Esophagus (tissue), 2 donors: ENCODE data around the gene SNCB. TPM values are rescaled to one million over a fixed set of nuclear protein-coding genes. Genes with fewer than 3 reads are reported as not detected.

Experiments used
- H3K27ac ChIP-seq, 2 donors: one replicate each; pipeline ENCODE4 v1.5.1; 2013; ENCODE audit warnings: low read depth in 2 of 2, mild to moderate bottlenecking in 2 of 2, inconsistent platforms in 1 of 2, low read length in 1 of 2, moderate library complexity in 1 of 2
- H3K27me3 ChIP-seq, 2 donors: one replicate each; pipeline ENCODE4 v1.6.1; 2013; ENCODE audit warnings: low read length in 2 of 2, control low read depth in 1 of 2, mild to moderate bottlenecking in 1 of 2; ENCODE audit not compliant: insufficient read depth in 2 of 2, control insufficient read depth in 1 of 2
- H3K36me3 ChIP-seq, 2 donors: one replicate each; pipeline ENCODE4 v1.6.1; 2013; ENCODE audit warnings: low read length in 1 of 2; ENCODE audit not compliant: control insufficient read depth in 2 of 2, insufficient read depth in 2 of 2
- H3K4me1 ChIP-seq, 2 donors: one replicate each; pipeline ENCODE4 v1.6.1; 2013; ENCODE audit warnings: low read length in 1 of 2; ENCODE audit not compliant: control insufficient read depth in 2 of 2, insufficient read depth in 2 of 2
- H3K4me3 ChIP-seq, 2 donors: one replicate each; pipeline ENCODE4 v1.5.1; 2013; ENCODE audit warnings: low read length in 2 of 2, mild to moderate bottlenecking in 2 of 2, low read depth in 1 of 2, moderate library complexity in 1 of 2
- H3K9me3 ChIP-seq, 2 donors: one replicate each; pipeline ENCODE4 v1.6.1; 2013; ENCODE audit warnings: mild to moderate bottlenecking in 2 of 2, low read depth in 1 of 2, low read length in 1 of 2, moderate library complexity in 1 of 2; ENCODE audit not compliant: control insufficient read depth in 2 of 2, insufficient read depth in 1 of 2
- WGBS, 2 donors: extraction: QIAGEN DNeasy Blood & Tissue Kit; methylation state at CpG; one replicate each; pipeline ENCODE4 v1.1.7; 2013; 5-methylcytosine and 5-hydroxymethylcytosine counted together
- polyA plus RNA-seq, 2 donors: library from polyadenylated mRNA; stranded (reverse); fragments of 200-250 nt; gene quantifications; one replicate each; pipeline ENCODE4 v1.2.3, GENCODE V29; 2013
- donor health status: healthy with polysubstance abuse.
- donor health status: Bipolar disorder and iron deficiency.

SNCB gene
- polyA plus RNA-seq, 2 donors, result not detected

DNA sequence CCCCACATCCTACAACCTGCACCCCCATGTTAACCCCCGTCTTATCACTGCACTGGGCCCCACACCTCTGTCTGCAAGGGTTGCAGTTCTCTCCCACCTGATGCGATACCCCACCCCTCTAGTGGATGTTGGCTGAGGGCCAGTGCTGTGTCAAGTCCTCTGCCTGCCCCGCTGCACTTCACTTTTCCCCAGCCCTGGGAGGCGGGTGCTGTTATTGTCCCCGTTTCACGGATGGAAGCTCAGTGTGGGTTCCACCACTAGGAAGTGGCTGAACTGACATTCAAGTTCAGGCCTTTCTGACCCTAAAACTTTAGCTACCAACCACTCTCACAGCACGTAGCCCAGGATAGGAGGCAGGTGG is 3.5 kb downstream of the SNCB start:
- WGBS, 2 donors, result 35 to 38% methylated on average over 7 of the region's 7 CpGs
- peaks cover 0 to 7% of the 10 kb centered on the region in 2 donors for H3K27me3 ChIP-seq

DNA sequence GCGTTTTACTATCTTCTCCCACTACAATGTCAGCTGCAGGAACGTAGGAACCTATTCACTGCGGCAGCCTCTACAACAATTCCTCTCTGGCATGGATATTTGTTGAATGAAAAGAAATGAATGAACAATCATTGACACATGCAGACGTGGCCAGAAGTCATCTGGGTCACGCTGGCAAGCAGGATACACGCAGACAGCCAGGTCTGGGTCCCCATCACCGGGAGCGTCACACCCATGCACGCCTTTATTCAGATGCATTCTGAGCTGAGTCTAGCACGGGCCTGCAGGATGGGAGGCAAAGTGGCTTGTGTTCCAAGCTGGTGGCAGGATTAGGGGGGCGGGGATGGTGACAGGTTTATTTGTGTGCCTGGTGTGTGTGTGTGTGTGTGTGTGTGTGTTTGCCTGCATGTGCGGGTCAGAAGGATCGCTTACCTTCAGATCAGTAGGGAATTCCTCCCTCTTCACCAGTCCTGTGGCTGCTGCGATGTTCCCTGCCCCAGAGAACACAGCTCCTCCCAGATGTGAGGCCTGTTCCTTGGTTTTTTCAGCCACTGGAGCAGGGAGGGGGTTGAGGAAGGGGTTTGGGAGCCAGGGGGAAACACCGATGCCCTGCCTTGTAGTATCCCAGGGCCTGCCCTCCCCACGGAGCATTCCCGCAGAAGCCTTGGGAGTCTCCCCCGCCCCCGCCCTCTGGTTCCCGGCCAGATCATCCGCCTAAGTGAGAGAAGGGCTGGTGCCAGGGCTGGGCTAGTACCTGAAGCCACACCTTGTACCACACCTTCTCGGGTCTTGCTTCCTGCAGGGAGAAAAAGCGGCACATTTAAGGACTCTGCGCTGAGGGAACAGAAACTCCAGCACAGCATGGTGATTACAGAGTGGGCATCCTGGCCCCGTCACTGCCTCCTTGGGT is 4.1 kb downstream of the SNCB start:
- H3K27me3 ChIP-seq, result peaks cover 0 to 7% of the 10 kb centered on the region in 2 donors
- no peaks in the 10 kb centered on the region for H3K9me3 ChIP-seq
- H3K36me3 ChIP-seq, result no peaks in the 10 kb centered on the region
- no peak overlapping the region for H3K27ac ChIP-seq
- peaks cover 12 to 16% of the 10 kb centered on the region in 2 donors for H3K4me1 ChIP-seq
- no peak overlapping the region for H3K4me3 ChIP-seq
- 36 to 40% methylated on average over 25 of the region's 25 CpGs for WGBS, 2 donors

More for the DNA sequence above, 3.5 kb downstream of the SNCB start:
- peaks cover 12 to 16% of the 10 kb centered on the region in 2 donors for H3K4me1 ChIP-seq
- no peak overlapping the region for H3K27ac ChIP-seq
- H3K36me3 ChIP-seq, result no peaks in the 10 kb centered on the region
- no peaks in the 10 kb centered on the region for H3K9me3 ChIP-seq
- H3K4me3 ChIP-seq, result no peak overlapping the region

DNA sequence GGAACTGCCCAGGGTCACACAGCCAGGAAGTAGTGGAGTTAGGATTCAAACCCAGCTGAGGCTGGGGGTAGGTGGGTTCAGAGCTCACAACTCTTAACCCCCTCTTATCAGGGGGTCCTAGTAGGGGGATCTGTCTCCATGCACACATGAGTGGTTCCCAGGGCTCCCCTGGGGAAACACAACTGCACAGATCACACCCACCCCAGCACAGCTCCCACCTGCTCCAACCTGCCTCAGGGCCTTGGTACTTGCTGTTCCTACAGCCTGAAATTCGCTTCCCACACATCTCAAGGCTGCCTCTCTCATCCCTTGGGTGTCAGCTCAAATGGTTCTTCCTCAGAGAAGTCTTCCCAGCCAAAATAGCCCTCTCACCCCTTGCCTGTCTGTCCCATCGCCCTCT is 4.8 kb downstream of the SNCB start:
- WGBS, 2 donors, result 63 to 66% methylated on average over 2 of the region's 2 CpGs
- no peaks in the 10 kb centered on the region for H3K36me3 ChIP-seq
- H3K4me1 ChIP-seq, result peaks cover 12% of the 10 kb centered on the region in 2 donors
- no peak overlapping the region for H3K27ac ChIP-seq
- H3K9me3 ChIP-seq, result no peaks in the 10 kb centered on the region
- peaks cover 0 to 9% of the 10 kb centered on the region in 2 donors for H3K27me3 ChIP-seq
- H3K4me3 ChIP-seq, result no peak overlapping the region

- Histone ChIP-seq H3K27ac (no peak overlapping the region), H3K4me1 (peaks cover 9 to 10% of the 10 kb centered on the region in 2 donors), H3K9me3 (no peaks in the 10 kb centered on the region), H3K36me3 (no peaks in the 10 kb centered on the region), H3K4me3 (no peak overlapping the region), H3K27me3 (peaks cover 0 to 14% of the 10 kb centered on the region in 2 donors)
- 65 to 66% methylated on average over 9 of the region's 9 CpGs for WGBS, 2 donors
Measured at GRCh38 chr5:176624938-176625337, 5.4 kb downstream of the SNCB start.

- Histone ChIP-seq H3K36me3 (no peaks in the 10 kb centered on the region), H3K4me1 (peaks cover 9 to 12% of the 10 kb centered on the region in 2 donors), H3K27me3 (peaks cover 0 to 22% of the 10 kb centered on the region in 2 donors), H3K4me3 (no peak overlapping the region), H3K27ac (no peak overlapping the region), H3K9me3 (peaks cover 0 to 7% of the 10 kb centered on the region in 2 donors)
- 68 to 73% methylated on average over 4 of the region's 4 CpGs for WGBS, 2 donors
Measured at GRCh38 chr5:176624142-176624541, 6.2 kb downstream of the SNCB start.

- WGBS, 2 donors, result 55 to 58% methylated on average over 13 of the region's 13 CpGs
- Histone ChIP-seq H3K36me3 (no peaks in the 10 kb centered on the region), H3K4me3 (no peak overlapping the region)
Measured at GRCh38 chr5:176621661-176622079, 8.7 kb downstream of the SNCB start.

GRCh38 chr5:176620333-176620981 is 9.9 kb downstream of the SNCB start:
- H3K27me3 ChIP-seq, result peaks cover 0 to 26% of the 10 kb centered on the region in 2 donors
- 5 to 7% methylated on average over 32 of the region's 32 CpGs for WGBS, 2 donors
- no peak overlapping the region for H3K27ac ChIP-seq
- H3K4me1 ChIP-seq, result peaks cover 9 to 13% of the 10 kb centered on the region in 2 donors
- no peak overlapping the region for H3K4me3 ChIP-seq
- H3K36me3 ChIP-seq, result no peaks in the 10 kb centered on the region
- peaks cover 0 to 9% of the 10 kb centered on the region in 2 donors for H3K9me3 ChIP-seq

More at GRCh38 chr5:176621661-176622079, 8.7 kb downstream of the SNCB start:
- H3K27ac ChIP-seq, result no peak overlapping the region
- peaks cover 10 to 13% of the 10 kb centered on the region in 2 donors for H3K4me1 ChIP-seq
- H3K27me3 ChIP-seq, result peaks cover 0 to 28% of the 10 kb centered on the region in 2 donors
- peaks cover 0 to 9% of the 10 kb centered on the region in 2 donors for H3K9me3 ChIP-seq

DNA sequence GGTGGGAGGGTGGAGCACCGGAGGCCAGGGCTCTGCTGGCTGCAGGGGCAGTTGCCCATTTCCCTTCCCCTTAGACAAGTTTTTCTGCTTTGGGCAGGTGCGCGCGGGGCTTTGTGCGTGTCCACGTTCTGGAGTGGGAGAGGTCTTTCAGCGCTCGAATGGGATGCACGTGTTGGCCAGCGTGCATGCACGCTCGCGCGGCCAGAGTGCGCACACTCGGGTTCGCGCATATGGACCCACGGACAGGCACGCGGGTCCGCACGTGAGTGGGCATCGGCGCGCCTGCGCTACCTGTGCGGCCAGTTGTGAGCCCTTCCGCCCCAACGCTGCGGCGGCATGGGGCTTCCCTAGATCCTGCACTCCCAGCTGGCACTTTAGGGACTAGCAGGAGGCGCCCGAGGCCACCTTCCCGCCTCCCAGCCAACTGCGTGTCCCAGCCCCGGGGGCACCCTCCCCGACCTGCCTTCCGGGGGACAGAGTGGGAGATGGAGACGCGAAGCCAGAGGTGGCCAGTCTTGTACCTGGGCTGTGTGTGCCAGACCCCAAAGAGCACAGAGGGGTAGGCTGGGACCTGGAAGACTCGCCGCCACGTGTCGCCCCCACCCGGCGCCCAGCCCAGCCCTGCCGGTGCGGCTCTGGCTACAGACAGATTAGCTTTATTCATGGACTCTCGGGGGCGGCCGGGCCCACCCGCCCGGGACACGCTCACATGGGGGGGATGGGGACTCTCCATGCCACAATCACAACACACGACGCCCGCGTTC is 10.6 kb downstream of the SNCB start:
- WGBS, 2 donors, result 12 to 17% methylated on average over 59 of the region's 59 CpGs
- Histone ChIP-seq H3K27ac (no peak overlapping the region), H3K36me3 (no peaks in the 10 kb centered on the region), H3K27me3 (peaks cover 0 to 26% of the 10 kb centered on the region in 2 donors), H3K9me3 (peaks cover 0 to 9% of the 10 kb centered on the region in 2 donors), H3K4me3 (no peak overlapping the region), H3K4me1 (peaks cover 9 to 13% of the 10 kb centered on the region in 2 donors)

DNA sequence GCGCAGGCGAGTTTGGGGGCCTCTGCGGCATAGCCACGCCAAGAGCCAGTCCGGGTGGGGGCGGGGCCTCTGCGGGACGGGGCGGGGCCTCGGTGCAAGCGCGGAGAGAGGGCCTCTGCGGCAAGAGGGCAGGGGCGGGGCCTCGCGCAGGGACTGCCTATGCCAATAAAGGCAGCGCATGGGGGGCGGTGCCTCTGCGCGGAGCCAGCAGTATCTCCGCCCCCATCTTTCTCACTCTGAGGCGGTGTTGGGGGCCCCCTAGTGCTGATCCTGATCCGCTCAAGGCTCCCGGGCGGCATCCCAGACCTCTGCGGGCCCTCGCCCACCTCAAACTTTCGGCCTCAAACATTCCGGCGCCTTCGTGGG is 11.1 kb downstream of the SNCB start:
- Histone ChIP-seq H3K9me3 (peaks cover 0 to 9% of the 10 kb centered on the region in 2 donors), H3K36me3 (no peaks in the 10 kb centered on the region), H3K27me3 (peaks cover 0 to 26% of the 10 kb centered on the region in 2 donors), H3K4me1 (peaks cover 9 to 13% of the 10 kb centered on the region in 2 donors), H3K4me3 (no peak overlapping the region), H3K27ac (no peak overlapping the region)
- 4 to 7% methylated on average over 29 to 31 of the region's 31 CpGs for WGBS, 2 donors
